OCI-LY1 (cell line): ENCODE data around the gene WNT2.

Source experiments
- H2AFZ ChIP-seq: fragments of 200-600 bp; sonication (generic), shearing (Covaris generic); 2 replicates; pipeline ENCODE4 v1.6.0; 2014; ENCODE audit warnings: antibody characterized with exemption, mild to moderate bottlenecking, low read length
- H3F3A ChIP-seq: fragments of 200-600 bp; sonication (generic), shearing (Covaris generic); 2 replicates; pipeline ENCODE4 v1.6.0; 2014; ENCODE audit warnings: mild to moderate bottlenecking, antibody characterized with exemption, low read length, moderate library complexity; ENCODE audit not compliant: insufficient read depth
- H3K27ac ChIP-seq: fragments of 200-600 bp; sonication (generic); 2 replicates; pipeline ENCODE4 v1.5.1; 2014; ENCODE audit warnings: low read length, mixed run types, mild to moderate bottlenecking, low read depth; ENCODE audit not compliant: poor library complexity, severe bottlenecking
- H3K27me3 ChIP-seq: fragments of 200-600 bp; sonication (generic); 2 replicates; pipeline ENCODE4 v1.6.0; 2014; ENCODE audit warnings: antibody characterized with exemption, mild to moderate bottlenecking, low read length, moderate library complexity; ENCODE audit not compliant: insufficient read depth
- H3K36me3 ChIP-seq: fragments of 200-600 bp; sonication (generic); 2 replicates; pipeline ENCODE4 v1.6.1; 2014; ENCODE audit warnings: mild to moderate bottlenecking, antibody characterized with exemption, low read length, moderate library complexity, mixed read lengths; ENCODE audit not compliant: insufficient read depth
- H3K4me1 ChIP-seq: fragments of 200-600 bp; sonication (generic); 2 replicates; pipeline ENCODE4 v1.5.1; 2014; ENCODE audit warnings: mild to moderate bottlenecking, low read length, moderate library complexity; ENCODE audit not compliant: insufficient read depth, severe bottlenecking
- H3K4me2 ChIP-seq: fragments of 200-600 bp; sonication (generic), shearing (Covaris generic); 2 replicates; pipeline ENCODE4 v1.6.1; 2014; ENCODE audit warnings: low read length
- H3K4me3 ChIP-seq: fragments of 200-600 bp; sonication (generic); 2 replicates; pipeline ENCODE4 v1.5.1; 2014; ENCODE audit warnings: low read length, low read depth, mild to moderate bottlenecking, mixed read lengths; ENCODE audit not compliant: poor library complexity, severe bottlenecking
- H3K79me2 ChIP-seq: fragments of 200-600 bp; shearing (Covaris generic); 2 replicates; pipeline ENCODE4 v1.6.1; 2016; ENCODE audit warnings: mixed run types, low read length, mixed read lengths; ENCODE audit not compliant: insufficient read depth
- H3K9ac ChIP-seq: fragments of 200-600 bp; sonication (generic), shearing (Covaris generic); 2 replicates; pipeline ENCODE4 v1.6.1; 2014; ENCODE audit warnings: mild to moderate bottlenecking, low read length, mixed read lengths
- H3K9me2 ChIP-seq: fragments of 200-600 bp; sonication (generic), shearing (Covaris generic); 2 replicates; pipeline ENCODE4 v1.6.1; 2014; ENCODE audit warnings: low read depth, mild to moderate bottlenecking, low read length, mixed read lengths
- H3K9me3 ChIP-seq: fragments of 200-600 bp; shearing (Covaris generic); 2 replicates; pipeline ENCODE4 v1.6.1; 2014; ENCODE audit warnings: low read length, mixed read lengths
- H4K20me1 ChIP-seq: fragments of 200-600 bp; sonication (generic), shearing (Covaris generic); 2 replicates; pipeline ENCODE4 v1.6.0; 2016; ENCODE audit warnings: mild to moderate bottlenecking, low read length; ENCODE audit not compliant: insufficient read depth
- EZH2 ChIP-seq: fragments of 200-600 bp; sonication (generic), shearing (Covaris generic); IDR thresholded peaks from 2 replicates; pipeline ENCODE4 v1.8.0; 2017; ENCODE audit warnings: borderline replicate concordance, mixed run types, mild to moderate bottlenecking, antibody characterized with exemption, low read length, moderate library complexity, mixed read lengths
- TF ChIP-seq, protein P1 (sequence below): fragments of 200-600 bp; sonication (generic), shearing (Covaris generic); IDR thresholded peaks from 2 replicates; pipeline ENCODE4 v1.5.1; 2017; ENCODE audit warnings: mild to moderate bottlenecking, antibody characterized with exemption, low read length, moderate library complexity, mixed read lengths

The WNT2 gene

DNA sequence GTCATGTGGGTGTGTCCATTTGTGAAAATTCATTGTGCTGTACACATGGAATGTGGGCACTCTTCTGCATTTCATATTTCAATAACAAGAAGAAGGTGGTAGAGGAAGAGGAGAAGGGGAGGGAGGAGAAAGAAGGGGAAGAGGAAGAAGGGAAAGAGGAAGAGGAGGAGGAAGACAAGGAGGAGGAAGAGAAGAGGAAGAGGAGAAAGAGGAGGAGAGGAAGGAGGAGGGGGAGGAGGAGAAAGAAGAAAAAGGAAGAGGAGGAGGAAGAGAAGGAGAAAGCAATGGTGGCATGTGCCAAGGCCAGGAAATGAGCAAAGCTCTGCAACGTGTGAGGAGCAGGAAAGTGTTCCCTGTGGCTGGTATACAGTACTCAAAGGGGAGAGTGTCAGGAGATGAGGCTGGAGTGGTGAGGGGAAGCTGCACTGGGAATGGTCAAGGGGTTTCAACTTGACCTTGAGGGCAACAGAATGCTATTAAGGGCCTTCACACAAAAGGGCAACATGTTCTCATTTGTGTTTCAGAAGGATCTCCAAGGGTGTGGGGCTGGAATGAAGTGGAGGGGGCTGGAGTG lies 40.5 kb downstream of the WNT2 start:
- H3K9me2 ChIP-seq, result no peaks in the 10 kb centered on the region
- no peaks in the 10 kb centered on the region for H3K9me3 ChIP-seq
- no peak overlapping the region for H3K4me3 ChIP-seq
- H3K27ac ChIP-seq, result no peak overlapping the region
- H3K27me3 ChIP-seq, result no peaks in the 10 kb centered on the region; the same call in 1 of the 2 replicates
- no peaks in the 10 kb centered on the region for H3K79me2 ChIP-seq
- no peak overlapping the region for H3K4me2 ChIP-seq
- no peak overlapping the region for H3K9ac ChIP-seq
- TF ChIP-seq, protein P1, sequence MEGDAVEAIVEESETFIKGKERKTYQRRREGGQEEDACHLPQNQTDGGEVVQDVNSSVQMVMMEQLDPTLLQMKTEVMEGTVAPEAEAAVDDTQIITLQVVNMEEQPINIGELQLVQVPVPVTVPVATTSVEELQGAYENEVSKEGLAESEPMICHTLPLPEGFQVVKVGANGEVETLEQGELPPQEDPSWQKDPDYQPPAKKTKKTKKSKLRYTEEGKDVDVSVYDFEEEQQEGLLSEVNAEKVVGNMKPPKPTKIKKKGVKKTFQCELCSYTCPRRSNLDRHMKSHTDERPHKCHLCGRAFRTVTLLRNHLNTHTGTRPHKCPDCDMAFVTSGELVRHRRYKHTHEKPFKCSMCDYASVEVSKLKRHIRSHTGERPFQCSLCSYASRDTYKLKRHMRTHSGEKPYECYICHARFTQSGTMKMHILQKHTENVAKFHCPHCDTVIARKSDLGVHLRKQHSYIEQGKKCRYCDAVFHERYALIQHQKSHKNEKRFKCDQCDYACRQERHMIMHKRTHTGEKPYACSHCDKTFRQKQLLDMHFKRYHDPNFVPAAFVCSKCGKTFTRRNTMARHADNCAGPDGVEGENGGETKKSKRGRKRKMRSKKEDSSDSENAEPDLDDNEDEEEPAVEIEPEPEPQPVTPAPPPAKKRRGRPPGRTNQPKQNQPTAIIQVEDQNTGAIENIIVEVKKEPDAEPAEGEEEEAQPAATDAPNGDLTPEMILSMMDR, result no peak
- no peak for TF ChIP-seq EZH2
- no peak overlapping the region for H2AFZ ChIP-seq
- H3F3A ChIP-seq, result no peaks in the 10 kb centered on the region
- no peaks in the 10 kb centered on the region for H4K20me1 ChIP-seq
- H3K4me1 ChIP-seq, result no peaks in the 10 kb centered on the region
- no peaks in the 10 kb centered on the region for H3K36me3 ChIP-seq

DNA sequence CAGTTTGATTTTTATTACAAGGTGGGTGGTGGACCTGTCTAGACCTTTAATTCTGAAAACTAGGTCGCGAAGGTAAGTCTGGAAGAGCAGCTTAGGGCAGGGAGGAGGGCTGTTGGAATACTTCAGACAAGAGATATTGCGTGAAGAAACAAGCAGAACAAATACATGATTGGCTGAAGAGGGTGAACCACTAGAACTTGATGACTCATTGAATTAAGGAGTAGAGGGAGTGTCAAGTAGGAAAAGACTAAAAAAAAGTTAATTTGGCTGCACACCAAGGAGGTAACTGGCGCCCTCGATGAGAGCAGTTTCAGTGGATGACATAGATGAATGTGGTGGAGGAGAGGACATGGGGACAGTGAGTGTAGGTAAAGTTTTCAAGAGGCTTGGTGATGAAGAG lies 41.3 kb downstream of the WNT2 start:
- Histone ChIP-seq H3K27ac (no peak overlapping the region), H2AFZ (no peak overlapping the region)
- TF ChIP-seq EZH2, result no peak
- TF ChIP-seq, protein P1, result no peak

DNA sequence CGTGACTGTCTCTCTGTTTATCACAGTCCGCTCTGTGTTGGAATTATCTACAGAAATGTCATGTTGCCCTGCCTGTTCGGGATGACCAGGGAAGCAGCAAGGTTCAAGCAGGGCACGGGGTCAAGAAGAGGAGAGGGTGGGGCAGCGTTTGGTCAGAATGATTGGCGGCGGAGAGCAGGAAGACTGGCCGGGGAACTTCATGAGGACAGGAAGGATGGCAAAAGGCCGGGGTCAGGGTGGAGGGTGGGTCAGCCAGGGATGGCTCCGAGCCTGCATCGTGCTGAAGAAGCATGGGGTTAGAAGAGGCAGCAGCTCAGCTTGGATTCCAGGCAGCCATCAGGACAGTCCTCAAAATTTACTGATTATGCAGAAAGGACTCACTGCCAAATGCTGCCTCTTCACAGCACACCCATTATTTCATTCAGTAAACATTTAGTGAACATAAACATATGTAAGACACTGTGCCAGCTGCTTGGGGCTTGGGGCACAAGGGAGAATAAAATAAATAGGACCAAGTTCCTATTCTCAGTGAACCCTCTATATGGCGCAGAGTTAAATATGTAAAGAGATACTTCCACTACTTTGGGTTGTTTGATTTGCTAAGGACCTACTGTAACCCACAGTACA lies 42.8 kb downstream of the WNT2 start:
- Histone ChIP-seq H2AFZ (no peak overlapping the region), H3F3A (no peaks in the 10 kb centered on the region), H3K9me2 (no peaks in the 10 kb centered on the region), H3K9ac (no peak overlapping the region), H4K20me1 (no peaks in the 10 kb centered on the region), H3K79me2 (no peaks in the 10 kb centered on the region), H3K27me3 (no peaks in the 10 kb centered on the region; the same call in 1 of the 2 replicates), H3K36me3 (no peaks in the 10 kb centered on the region), H3K27ac (no peak overlapping the region), H3K4me2 (no peak overlapping the region), H3K4me3 (no peak overlapping the region), H3K4me1 (no peaks in the 10 kb centered on the region), H3K9me3 (no peaks in the 10 kb centered on the region)
- TF ChIP-seq, protein P1, result no peak
- no peak for TF ChIP-seq EZH2

More for the DNA sequence above, 41.3 kb downstream of the WNT2 start:
- H3K79me2 ChIP-seq, result no peaks in the 10 kb centered on the region
- H3K27me3 ChIP-seq, result no peaks in the 10 kb centered on the region; the same call in 1 of the 2 replicates
- H3K36me3 ChIP-seq, result no peaks in the 10 kb centered on the region
- H3K9me2 ChIP-seq, result no peaks in the 10 kb centered on the region
- H3K4me1 ChIP-seq, result no peaks in the 10 kb centered on the region
- H3K9me3 ChIP-seq, result no peaks in the 10 kb centered on the region
- H3K4me3 ChIP-seq, result no peak overlapping the region
- H3K9ac ChIP-seq, result no peak overlapping the region
- H4K20me1 ChIP-seq, result no peaks in the 10 kb centered on the region
- H3F3A ChIP-seq, result no peaks in the 10 kb centered on the region
- no peak overlapping the region for H3K4me2 ChIP-seq
